GM12878 (cell line): ENCODE data around the gene ARHGAP26. TPM values are rescaled to one million over a fixed set of nuclear protein-coding genes. Genes with fewer than 3 reads are reported as not detected.

ENCODE experiments used
- ATAC-seq: fragments of 200-7000 bp; cut with Tn5 transposase; 3 replicates; pipeline ENCODE4 v1.9.1; 2020; ENCODE audit warnings: mild to moderate bottlenecking, moderate library complexity
- BruUV-seq: library from RNA; stranded (reverse); fragments of 400-500 nt; replicated peaks from 2 replicates; lab custom pipeline; 2021; lab: Mats Ljungman, UMichigan
- CTCF ChIA-PET: fragments of 300-600 bp; sonication (Branson Sonifier 250); formaldehyde crosslinking; extraction: SDS; loops from one replicate; lab custom pipeline; 2021; ENCODE audit warnings: inconsistent platforms; lab: Yijun Ruan, JAX
- POLR2A ChIA-PET: fragments of 350-600 bp; formaldehyde crosslinking; extraction: SDS; loops from one replicate; lab custom pipeline; 2021; ENCODE audit warnings: inconsistent platforms; lab: Charles Lee
- RAD21 ChIA-PET: fragments of 300-600 bp; sonication (Branson Sonifier 250); formaldehyde crosslinking; loops from one replicate; lab custom pipeline; 2023; ENCODE audit warnings: antibody characterized with exemption; ENCODE audit not compliant: unreplicated experiment; lab: Charles Lee
- SMC1A ChIA-PET: fragments of 300-600 bp; sonication (Branson Sonifier 250); formaldehyde crosslinking; loops from one replicate; lab custom pipeline; 2023; ENCODE audit not compliant: unreplicated experiment, uncharacterized antibody; lab: Charles Lee
- DNase-seq: peaks from one replicate; pipeline ENCODE4 v3.0.0-alpha.2; 2011; ENCODE audit warnings: low read depth, low spot score
- FAIRE-seq: peaks from 3 replicates; lab custom pipeline; 2011; peaks lifted over from hg19 to GRCh38; lab: Jason Lieb, UNC
- H2AFZ ChIP-seq: 2 replicates; pipeline ENCODE4 v1.6.0; 2011; ENCODE audit warnings: low read depth, low read length, control low read depth; ENCODE audit not compliant: control insufficient read depth
- H3K27ac ChIP-seq: 2 replicates; pipeline ENCODE4 v1.5.1; 2011; ENCODE audit warnings: control low read depth; ENCODE audit not compliant: control insufficient read depth, insufficient read depth
- H3K27me3 ChIP-seq, 2 experiments: replicated peaks in 1 of 2; 2 replicates each; pipeline versions ENCODE4 v1.6.0 to v1.6.1; 2011; ENCODE audit warnings: low read length in 1 of 2; ENCODE audit not compliant: control insufficient read depth in 2 of 2, insufficient read depth in 2 of 2
- H3K36me3 ChIP-seq, 2 experiments: 2 replicates each; pipeline ENCODE4 v1.5.1; 2011; ENCODE audit warnings: low read length in 1 of 2; ENCODE audit not compliant: control insufficient read depth in 2 of 2, insufficient read depth in 2 of 2
- H3K4me1 ChIP-seq: 2 replicates; pipeline ENCODE4 v1.6.1; 2011; ENCODE audit warnings: mild to moderate bottlenecking, low read length, moderate library complexity, mixed read lengths; ENCODE audit not compliant: control insufficient read depth, insufficient read depth
- H3K4me2 ChIP-seq: 2 replicates; pipeline ENCODE4 v1.6.0; 2011; ENCODE audit warnings: control low read depth; ENCODE audit not compliant: control insufficient read depth, insufficient read depth
- H3K4me3 ChIP-seq: fragments of 200-600 bp; sonication (generic); 2 replicates; pipeline ENCODE4 v1.5.1; 2016
- H3K79me2 ChIP-seq: 2 replicates; pipeline ENCODE4 v1.6.0; 2011; ENCODE audit warnings: low read length; ENCODE audit not compliant: control insufficient read depth, insufficient read depth
- H3K9ac ChIP-seq: 2 replicates; pipeline ENCODE4 v1.8.0; 2011; ENCODE audit warnings: low read length, control low read depth, mixed read lengths; ENCODE audit not compliant: control insufficient read depth, insufficient read depth
- H3K9me3 ChIP-seq: replicated peaks from 3 replicates; pipeline ENCODE4 v1.5.1; 2011; ENCODE audit warnings: mild to moderate bottlenecking, low read length; ENCODE audit not compliant: control insufficient read depth, insufficient read depth
- H4K20me1 ChIP-seq: 2 replicates; pipeline ENCODE4 v1.6.0; 2011; ENCODE audit not compliant: control insufficient read depth, insufficient read depth
- CTCF ChIP-seq, 3 experiments: IDR thresholded peaks in 2 of 3; conservative IDR thresholded peaks in 1 of 3; 2 replicates each; pipeline ENCODE4 v1.5.1; 2011; ENCODE audit warnings: low read depth in 3 of 3, low read length in 3 of 3, mild to moderate bottlenecking in 3 of 3, control low read depth in 2 of 3, moderate library complexity in 2 of 3, inconsistent platforms in 1 of 3, mixed read lengths in 1 of 3; ENCODE audit not compliant: control insufficient read depth in 2 of 3, insufficient read depth in 1 of 3; ENCODE audit errors: extremely low read depth in 1 of 3
- EZH2 ChIP-seq: IDR thresholded peaks from 2 replicates; pipeline ENCODE4 v1.6.1; 2012; ENCODE audit warnings: low read depth, mild to moderate bottlenecking, control low read depth, inconsistent platforms, low read length, borderline replicate concordance; ENCODE audit not compliant: control insufficient read depth
- WGBS: methylation state at CpG from one replicate; pipeline ENCODE4 v1.1.6; 2016; ENCODE audit warnings: low lambda C conversion rate; ENCODE audit not compliant: insufficient replicate concordance, insufficient coverage; ENCODE audit errors: missing lambda C conversion rate; 5-methylcytosine and 5-hydroxymethylcytosine counted together
- in situ Hi-C: fragments of 300-500 bp; cut with MboI; formaldehyde crosslinking; loops from 9 replicates; pipeline ENCODE4 v1.14.3; 2018; ENCODE audit warnings: mixed read lengths
- intact Hi-C: fragments of 100-400 bp; cut with micrococcal nuclease; formaldehyde crosslinking; loops from one replicate; pipeline ENCODE4 v1.14.2; 2022; ENCODE audit not compliant: unreplicated experiment
- polyA plus RNA-seq, 11 experiments: library from polyadenylated mRNA; depleted of rRNA in 4 of 11; unstranded in 6 of 11; stranded (reverse) in 5 of 11; fragments of >200 nt; fragmentation: Nextera tagmentation in 4 of 11; fragmentation: Illumina TruSeq in 1 of 11; extraction: Ambion mirVana in 4 of 11; extraction: Trizol in 1 of 11; gene quantifications; 1 replicate in 1 of 11; 2 replicates in 10 of 11; pipeline versions ENCODE4 v1.2.1 to v1.2.3, GENCODE V29; 2011 to 2016; ENCODE audit warnings: inconsistent platforms in 2 of 11, missing spikeins in 2 of 11, low read depth in 1 of 11
- total RNA-seq, 4 experiments: library from RNA; depleted of rRNA in 3 of 4; stranded (reverse); fragments of >200 nt in 3 of 4; fragmentation: Illumina TruSeq in 1 of 4; extraction: Trizol in 1 of 4; gene quantifications; 2 replicates each; pipeline versions ENCODE4 v1.2.1 to v1.2.3, GENCODE V29; 2013 to 2021
- TF ChIP-seq, protein P1 (sequence below): fragments of 450-650 bp; formaldehyde crosslinking; IDR thresholded peaks from 2 replicates; pipeline ENCODE4 v1.5.0; 2022; ENCODE audit warnings: mild to moderate bottlenecking, missing genetic modification characterization

The ARHGAP26 gene
- total and polyA plus RNA-seq, 10 of the 15 experiments (the other 5 are each of a cell fraction or from before 2014, with no cell fraction given): 9.4 to 41.5 (median 19.3) TPM

DNA sequence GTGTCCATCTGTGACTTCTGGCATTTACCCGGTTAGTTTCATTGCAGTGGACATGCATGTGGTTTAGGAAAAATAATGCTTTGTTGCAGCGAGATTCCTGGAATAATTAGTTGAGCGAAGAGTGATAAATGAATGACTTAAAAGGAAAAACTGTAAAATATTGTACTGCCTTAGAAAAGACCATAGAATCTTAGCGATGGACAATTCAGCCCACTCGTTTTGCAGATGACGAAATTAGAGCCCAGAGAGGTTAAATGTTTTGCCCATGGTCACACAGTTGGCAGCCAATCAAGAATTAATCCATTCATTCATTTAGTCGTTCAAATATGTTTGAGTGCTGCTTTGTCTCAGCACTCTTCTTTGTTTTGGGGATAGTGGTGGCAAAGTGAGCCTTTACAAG lies 107.9 kb downstream of the ARHGAP26 start:
- RAD21 ChIA-PET: interaction anchor here (3.3 kb wide), 1 partner anchor 130 kb away, joined by 17 read pairs; no protein-coding TSS in a partner anchor
- no peak overlapping the region for H3K4me2 ChIP-seq
- POLR2A ChIA-PET: no interaction called here
- intact Hi-C loops (no loop called here), in situ Hi-C loops (loop anchor here (5.0 kb wide), 1 partner anchor 156 kb away; no protein-coding TSS in a partner anchor)
- H3K4me1 ChIP-seq: no peaks in the 10 kb centered on the region
- no peaks in the 10 kb centered on the region for H3K36me3 ChIP-seq
- FAIRE-seq (no peak), ATAC-seq (no peak), DNase-seq (no peak)
- no peaks in the 10 kb centered on the region for H3K27me3 ChIP-seq
- CTCF ChIA-PET: interaction anchor here (0.9 to 16.8 kb wide), 5 partner anchors 11 to 160 kb away, joined by 3 to 243 read pairs (median 4); no protein-coding TSS in a partner anchor
- no peak overlapping the region for H3K4me3 ChIP-seq
- no peak overlapping the region for H3K27ac ChIP-seq
- TF ChIP-seq CTCF (IDR thresholded peaks at IDR 0.05 in 2 of 3, conservative IDR thresholded peaks at IDR 0.05 in 1 of 3; ENCODE audit: control insufficient read depth in 2 of 3, extremely low read depth in 1 of 3, insufficient read depth in 1 of 3, low read depth in 3 of 3, low read length in 3 of 3) (no peak), EZH2 (no peak)
- TF ChIP-seq, protein P1, sequence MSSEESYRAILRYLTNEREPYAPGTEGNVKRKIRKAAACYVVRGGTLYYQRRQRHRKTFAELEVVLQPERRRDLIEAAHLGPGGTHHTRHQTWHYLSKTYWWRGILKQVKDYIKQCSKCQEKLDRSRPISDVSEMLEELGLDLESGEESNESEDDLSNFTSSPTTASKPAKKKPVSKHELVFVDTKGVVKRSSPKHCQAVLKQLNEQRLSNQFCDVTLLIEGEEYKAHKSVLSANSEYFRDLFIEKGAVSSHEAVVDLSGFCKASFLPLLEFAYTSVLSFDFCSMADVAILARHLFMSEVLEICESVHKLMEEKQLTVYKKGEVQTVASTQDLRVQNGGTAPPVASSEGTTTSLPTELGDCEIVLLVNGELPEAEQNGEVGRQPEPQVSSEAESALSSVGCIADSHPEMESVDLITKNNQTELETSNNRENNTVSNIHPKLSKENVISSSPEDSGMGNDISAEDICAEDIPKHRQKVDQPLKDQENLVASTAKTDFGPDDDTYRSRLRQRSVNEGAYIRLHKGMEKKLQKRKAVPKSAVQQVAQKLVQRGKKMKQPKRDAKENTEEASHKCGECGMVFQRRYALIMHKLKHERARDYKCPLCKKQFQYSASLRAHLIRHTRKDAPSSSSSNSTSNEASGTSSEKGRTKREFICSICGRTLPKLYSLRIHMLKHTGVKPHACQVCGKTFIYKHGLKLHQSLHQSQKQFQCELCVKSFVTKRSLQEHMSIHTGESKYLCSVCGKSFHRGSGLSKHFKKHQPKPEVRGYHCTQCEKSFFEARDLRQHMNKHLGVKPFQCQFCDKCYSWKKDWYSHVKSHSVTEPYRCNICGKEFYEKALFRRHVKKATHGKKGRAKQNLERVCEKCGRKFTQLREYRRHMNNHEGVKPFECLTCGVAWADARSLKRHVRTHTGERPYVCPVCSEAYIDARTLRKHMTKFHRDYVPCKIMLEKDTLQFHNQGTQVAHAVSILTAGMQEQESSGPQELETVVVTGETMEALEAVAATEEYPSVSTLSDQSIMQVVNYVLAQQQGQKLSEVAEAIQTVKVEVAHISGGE (CRISPR knock-in tag): no peak
- SMC1A ChIA-PET: interaction anchor here (2.5 to 6.5 kb wide), 4 partner anchors 11 to 160 kb away, joined by 9 to 49 read pairs (median 16); no protein-coding TSS in a partner anchor
- no peaks in the 10 kb centered on the region for H3K9me3 ChIP-seq
- WGBS: 38% methylated on average over 7 of the region's 7 CpGs
- no peaks in the 10 kb centered on the region for H4K20me1 ChIP-seq
- no TSS peak for BruUV-seq
- H3K9ac ChIP-seq: no peak overlapping the region
- no peaks in the 10 kb centered on the region for H3K79me2 ChIP-seq
- H2AFZ ChIP-seq: no peak overlapping the region
